ENCODE results near the gene ZNF691.
"Not testable (repeated sequence)": the region's sequence is repeated elsewhere in the genome, so short reads cannot be mapped to it uniquely, and the experiment has no call there.

The ZNF691 gene, protein sequence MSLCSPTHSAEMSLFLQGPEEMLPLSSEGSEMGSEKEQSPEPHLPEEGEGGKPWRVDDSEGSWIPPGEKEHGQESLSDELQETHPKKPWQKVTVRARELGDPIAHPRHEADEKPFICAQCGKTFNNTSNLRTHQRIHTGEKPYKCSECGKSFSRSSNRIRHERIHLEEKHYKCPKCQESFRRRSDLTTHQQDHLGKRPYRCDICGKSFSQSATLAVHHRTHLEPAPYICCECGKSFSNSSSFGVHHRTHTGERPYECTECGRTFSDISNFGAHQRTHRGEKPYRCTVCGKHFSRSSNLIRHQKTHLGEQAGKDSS
- 0.62 to 5.1 reads per million in 2 donors for total RNA-seq

DNA sequence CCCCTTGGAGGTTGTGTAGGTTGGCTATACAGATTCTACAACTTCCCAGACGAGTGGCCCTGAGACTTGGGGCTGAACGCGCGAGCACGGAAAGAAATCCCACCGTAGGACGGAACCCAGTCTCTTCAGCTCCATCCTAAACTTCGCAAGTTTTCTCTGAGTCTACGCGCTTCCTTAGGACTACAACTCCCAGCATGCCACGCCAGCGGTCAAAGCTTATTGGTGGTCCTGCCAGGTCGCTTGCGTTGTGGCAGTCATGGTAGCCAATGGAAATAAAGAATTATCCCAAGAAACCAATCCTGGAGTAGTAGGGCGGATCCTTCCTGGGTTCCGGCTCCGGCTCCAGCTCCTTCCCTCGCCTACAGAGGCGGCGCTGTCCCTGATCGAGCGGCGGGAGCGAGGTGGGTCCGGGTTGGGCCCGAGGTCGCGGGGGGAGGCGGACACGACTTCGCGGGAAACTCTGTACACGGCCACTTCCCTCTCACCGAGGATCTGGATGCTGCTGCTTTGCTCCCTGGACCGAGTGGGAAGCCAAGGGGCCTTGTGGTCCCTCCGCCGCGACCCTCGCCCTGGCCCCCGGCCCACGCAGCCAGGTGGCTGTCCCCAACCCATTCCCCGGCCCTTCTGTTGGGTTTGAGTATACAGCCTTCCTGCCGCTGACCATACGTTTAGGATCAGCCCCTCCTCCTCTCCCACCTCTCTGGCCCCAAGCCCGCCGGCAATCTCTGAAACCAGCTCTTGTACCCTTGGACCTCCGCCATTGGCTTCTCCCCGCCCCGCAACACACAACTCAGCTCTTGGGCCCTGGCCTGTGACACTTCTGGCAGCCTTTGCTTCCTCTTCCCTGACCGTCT is at the start of gene ZNF691:
ZNF691 (plus strand) TSS at position 357 of the 854 bp plus-strand sequence. CDS start 3,046 bp downstream, outside the sequence.
- peak; percentile 67 to 98 (median 86) for DNase-seq

DNA sequence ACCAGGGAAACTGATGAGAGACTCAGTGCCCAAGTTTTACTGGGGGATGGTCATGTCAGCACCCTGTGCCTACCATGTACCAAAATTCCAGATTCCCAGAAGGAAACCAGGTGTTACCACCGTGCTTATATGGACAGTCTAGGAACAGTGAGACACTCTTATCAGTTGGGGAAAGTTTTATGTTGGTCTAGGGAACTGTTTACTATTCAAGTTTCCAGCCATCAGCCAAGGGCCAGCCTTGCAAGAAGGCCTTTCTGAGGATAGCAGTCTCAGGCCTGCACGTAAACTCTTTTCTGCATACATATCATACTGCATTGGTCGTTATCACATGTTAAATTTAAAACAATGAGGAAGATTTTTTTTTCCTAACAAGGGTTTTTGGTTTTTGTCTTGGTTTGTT is 49.0 kb upstream of the ZNF691 start:
- DNase-seq = no peak

DNA sequence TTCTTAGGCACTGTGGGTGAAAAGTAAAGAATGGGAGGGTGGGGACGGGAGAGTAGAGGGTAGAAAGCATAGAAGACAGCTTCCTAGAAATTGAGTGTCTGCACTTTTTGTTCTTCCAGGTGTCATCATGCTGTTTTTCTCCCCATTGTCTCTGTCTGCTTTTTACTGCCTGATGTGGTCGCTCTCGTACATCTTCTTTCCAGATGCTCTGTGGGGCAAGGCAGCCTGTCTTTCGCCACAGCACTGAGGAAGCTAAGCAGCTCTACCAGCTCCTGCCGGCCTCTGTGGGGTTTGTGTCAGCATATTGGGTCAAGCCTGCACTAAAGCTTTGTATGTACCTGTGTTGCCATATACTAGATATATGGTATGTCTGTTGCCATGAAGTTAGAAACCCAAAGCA is 48.4 kb upstream of the ZNF691 start:
- no peak for DNase-seq

DNA sequence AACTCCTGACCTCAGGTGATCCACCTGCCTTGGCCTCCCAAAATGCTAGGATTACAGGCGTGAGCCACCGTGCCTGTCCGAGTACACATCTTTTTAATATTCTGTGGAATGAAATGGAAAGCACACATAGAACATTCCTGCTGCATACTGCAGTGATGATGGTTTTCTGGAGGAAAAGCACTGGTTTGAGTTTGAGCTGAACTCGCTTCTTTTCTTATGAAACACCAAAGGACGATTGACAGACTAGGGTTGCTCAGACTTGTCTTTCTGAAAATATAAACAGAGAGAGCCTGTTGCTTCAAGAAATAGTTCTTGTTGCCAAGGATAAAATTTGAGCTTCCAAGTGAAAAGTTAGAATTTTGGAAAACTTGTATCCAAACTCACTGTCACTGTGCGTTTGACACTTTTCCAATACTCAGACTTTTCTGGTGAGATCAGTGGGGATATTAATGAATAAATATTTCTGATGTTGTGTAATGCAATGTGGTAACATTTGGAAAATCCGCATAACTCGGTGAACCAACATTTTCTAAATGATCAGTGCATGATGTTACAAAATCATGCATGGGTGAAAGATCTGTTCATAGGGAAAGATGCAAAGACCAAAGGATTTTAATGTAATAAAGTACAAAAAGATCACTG is 44.5 kb upstream of the ZNF691 start:
- DNase-seq = no peak

DNA sequence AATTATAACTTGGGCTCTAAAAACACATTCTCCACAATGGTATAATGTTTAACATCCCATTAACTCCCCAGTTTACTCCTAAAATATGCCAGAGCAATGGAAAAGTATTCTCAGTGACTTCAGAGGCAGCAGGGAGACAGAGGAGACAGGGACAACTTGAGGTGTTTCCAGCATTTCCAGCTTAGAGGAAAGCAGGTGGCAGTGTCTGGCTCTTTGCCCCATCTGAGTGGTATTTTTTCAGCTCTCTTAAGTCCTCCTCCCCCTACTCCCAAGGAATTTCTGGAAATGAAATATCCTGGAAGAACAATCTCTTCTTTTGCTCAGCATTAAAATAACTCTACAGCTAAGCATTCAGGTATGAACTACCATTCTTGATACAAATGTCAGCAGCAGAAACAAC is 40.2 kb upstream of the ZNF691 start:
- DNase-seq = no peak

DNA sequence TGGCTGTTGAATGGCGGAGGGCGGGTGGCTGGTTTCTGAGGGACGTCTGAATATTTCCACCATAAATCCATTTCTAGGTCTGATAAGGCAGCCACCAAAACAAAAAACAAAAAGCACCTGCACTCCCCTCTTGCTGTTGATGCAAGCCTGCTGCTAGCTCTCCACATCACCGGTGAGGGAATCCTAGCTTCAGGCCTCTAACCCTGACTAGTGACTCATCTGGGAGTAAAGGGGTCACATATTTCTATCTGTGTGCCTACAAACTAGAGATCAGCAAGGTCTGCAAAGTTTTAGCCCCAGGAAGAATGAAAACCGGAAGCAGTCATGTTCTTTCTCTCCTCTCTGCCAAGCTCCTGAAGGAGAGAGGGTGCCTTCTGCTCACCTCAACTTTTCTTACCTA is 39.8 kb upstream of the ZNF691 start:
- DNase-seq = no peak

DNA sequence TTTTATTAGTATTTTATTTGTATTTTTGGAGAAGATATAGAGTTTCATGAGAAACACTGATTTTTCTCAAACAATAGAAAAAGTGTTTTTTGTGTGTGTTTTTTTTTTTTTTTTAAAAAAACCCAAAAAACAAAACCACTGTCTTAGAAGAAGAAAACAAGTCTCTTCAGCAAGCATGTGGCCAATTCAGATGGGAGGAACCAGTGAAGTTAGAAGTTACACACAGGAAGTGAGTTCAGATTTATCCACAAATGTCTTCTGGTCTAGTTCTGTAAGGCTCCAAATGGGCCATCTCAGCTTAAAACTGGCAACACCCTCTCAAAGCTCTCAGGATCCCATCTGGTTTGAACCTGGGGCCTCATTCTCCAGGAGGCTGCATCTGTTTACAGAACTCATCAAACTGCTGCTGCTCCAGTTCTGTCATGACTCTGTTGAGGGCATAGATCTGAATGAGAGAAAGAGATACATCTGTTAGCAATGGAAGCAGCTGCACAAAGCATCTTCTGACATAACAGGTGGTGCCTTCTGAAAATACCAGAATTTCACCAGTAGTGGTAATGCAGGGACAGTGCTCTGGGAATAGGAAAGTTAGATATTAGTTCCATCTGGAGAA is 39.3 kb upstream of the ZNF691 start:
- DNase-seq = peak in 1 of 5 experiments; percentile 43

DNA sequence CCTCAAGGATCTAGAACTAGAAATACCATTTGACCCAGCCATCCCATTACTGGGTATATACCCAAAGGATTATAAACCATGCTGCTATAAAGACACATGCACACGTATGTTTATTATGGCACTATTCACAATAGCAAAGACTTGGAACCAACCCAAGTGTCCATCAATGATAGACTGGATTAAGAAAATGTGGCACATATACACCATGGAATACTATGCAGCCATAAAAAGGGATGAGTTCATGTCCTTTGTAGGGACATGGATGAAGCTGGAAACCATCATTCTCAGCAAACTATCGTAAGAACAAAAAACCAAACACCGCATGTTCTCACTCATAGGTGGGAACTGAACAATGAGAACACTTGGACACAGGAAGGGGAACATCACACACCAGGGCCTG is 31.6 kb upstream of the ZNF691 start:
- DNase-seq = not testable (repeated sequence)

DNA sequence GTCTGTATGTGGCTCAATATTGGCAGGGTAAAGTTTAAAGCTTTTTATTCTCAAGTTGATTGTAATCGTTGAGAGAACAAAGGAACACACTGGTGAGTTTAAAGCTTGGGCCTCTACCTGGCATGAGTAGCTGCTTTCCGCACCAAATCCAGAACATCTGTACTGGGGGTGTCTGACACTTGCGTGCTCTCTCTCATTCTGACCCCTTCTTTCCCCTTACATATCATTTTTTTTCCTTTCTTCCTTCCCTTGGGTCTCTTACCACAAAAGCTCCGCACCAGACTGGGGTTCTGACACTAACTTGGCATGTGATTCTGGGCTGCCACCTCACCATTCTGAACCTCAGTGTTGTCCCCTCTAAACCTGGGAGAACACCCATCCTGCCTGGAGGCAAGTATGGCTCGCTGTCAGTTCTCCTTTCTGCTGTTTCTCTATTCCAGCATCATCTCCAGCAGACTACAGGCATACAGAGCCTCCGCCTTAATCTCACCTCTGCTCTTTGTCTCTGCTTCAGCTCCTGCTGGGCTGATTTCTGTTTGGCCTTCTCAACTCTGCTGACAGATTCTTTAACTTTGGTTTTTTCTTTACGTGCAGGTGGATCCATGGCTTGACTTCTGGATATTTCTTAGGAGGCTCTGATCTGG is 30.4 kb upstream of the ZNF691 start:
- peak in 1 of 5 experiments; percentile 3 for DNase-seq

DNA sequence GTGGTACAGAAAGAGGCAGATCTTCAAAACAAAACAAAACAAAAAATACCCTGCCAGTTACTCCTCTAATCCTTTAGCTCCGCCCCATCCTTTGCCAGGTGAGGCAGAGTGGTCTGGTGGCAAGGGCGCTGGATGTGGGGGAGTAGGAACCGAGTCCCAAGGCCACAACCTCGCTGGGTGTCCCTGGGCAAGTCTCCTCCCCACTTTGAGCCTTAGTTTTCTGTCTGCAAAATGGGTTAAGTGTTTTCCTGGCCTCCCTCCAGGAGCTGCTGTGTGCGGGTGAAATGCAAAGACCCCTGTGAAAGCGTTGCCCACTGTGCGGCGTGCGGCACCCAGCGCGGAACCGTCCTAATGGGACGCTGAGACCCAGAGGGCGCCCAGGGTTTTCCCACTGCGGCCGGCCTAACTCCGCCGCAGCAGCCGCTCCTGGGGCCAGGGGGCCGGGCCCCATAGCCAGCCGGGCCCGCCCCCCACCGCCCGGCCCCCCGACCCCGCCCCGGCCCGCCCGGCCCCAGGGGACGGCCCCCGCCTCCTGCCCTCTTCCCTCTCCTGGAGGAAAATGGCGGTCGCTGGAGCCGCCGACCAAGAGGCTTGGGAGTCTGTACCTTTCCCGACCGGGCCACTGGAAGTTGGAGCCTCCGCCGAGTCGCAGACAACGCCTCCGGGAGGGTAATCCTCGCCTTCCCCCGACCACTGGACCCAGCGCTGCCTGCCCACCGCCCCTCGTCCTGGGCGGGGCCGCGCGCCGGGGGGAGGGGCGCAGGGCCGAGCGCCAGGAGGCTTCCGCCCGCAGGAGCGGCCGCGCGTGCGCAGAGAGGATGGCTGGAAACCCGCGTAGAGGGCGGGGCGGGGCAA is 29.6 kb upstream of the ZNF691 start, which contains the start of the genes ERMAP and SVBP:
ERMAP (plus strand) TSS at position 538 of the 855 bp plus-strand sequence. CDS start 13,327 bp downstream, outside the sequence.
SVBP (minus strand) TSS at position 813 of the 855 bp plus-strand sequence. CDS start 853 bp downstream, outside the sequence.
- DNase-seq = peak; percentile 89 to 96 (median 92)

DNA sequence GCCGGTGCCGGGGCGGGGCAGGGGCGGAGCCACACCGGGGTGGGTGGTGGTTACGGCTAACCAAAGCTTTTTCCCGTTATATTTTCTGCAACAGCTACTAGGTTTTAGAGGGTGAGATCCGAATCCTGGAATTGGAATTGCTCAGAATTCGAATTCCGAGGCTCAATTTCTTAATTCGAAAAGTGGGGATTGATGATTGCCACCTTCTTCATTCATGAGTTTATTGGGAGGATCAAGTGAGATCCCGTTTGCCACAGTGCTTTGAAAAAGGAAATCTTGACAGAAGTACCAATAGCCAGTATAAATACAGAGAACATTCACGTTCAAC is 29.0 kb upstream of the ZNF691 start:
- DNase-seq = no peak

DNA sequence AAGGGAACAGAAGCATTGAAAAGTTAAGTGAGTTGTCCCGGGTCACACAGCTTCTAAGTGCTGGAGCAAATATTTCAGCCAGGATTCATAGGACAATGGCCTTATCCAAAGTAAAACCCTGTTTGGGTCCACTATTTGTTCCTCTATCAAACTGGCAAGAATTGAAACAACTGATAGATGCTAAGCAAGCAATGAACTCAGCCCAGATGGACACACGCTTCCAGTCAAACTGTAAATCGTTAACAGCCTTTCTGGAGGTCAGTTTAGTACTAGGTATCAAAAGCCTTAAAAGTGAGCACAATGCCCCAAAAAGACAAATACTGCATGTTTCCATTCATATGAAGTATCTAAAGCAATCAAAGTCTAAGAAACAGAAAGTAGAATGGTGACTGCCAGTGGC is 28.4 kb upstream of the ZNF691 start:
- DNase-seq = no peak

DNA sequence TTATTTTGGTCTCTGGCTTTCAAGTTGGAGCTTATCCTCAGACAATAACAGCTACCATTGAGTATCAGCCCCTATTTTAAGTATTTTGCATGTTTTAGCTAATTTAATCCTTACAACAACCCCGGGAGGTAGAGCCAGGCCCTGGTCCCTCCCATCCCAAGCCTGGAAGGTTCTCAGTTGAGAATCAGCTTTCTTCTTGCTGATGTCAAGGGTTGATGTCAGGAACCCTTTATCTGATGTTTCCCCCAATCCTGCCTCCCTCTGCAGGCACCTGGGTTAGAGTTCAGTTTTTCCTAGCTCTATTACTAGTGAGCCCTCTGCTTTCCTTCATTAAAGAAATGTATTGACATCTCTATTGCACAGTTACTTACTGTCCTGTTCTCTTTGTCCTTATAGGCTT is 25.6 kb upstream of the ZNF691 start:
- DNase-seq = no peak

DNA sequence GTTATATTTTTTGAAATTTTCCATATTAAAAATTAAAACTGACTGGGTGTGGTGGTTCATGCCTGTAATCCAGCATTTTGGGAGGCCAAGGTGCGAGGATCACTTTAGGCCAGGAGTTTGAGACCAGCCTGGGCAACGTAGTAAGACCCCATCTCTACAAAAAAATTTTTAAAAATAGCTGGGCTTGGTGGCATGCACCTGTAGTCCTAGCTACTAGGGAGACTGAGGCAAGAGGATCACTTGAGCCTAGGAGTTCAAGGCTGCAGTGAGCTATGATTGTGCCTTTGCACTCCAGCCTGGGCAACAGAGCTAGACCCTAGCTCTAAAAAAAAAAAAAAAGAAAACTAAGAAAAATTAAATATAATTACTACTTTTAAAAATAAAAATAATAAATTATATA is 24.7 kb upstream of the ZNF691 start:
- DNase-seq = no peak

DNA sequence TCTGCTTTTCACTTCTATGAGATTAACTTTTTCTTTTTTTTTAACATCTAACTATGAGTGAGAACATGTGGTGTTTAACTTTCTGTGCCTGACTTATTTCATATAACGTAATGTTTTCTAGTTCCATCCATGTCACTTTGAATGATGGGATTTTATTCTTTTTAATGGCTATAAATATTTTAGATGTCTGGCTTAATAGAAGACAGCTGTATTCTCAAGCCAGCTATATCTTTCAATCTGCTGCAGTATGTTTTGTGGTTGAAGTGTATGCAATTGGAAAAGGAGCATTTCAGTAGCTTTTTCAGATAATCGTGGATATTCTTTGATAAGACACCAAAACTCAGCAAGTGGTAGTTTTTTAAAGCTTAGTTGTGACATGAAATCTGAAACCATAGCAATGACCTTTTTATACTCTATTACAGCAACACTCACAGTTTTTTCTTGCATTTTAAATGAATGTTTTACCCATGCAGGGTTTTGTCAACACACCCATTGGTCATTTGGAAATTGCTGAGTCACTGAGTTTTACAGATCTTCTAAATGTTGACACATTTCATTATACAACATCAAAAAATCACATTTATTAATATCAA is 23.5 kb upstream of the ZNF691 start:
- DNase-seq = peak in 1 of 5 experiments; percentile 11

DNA sequence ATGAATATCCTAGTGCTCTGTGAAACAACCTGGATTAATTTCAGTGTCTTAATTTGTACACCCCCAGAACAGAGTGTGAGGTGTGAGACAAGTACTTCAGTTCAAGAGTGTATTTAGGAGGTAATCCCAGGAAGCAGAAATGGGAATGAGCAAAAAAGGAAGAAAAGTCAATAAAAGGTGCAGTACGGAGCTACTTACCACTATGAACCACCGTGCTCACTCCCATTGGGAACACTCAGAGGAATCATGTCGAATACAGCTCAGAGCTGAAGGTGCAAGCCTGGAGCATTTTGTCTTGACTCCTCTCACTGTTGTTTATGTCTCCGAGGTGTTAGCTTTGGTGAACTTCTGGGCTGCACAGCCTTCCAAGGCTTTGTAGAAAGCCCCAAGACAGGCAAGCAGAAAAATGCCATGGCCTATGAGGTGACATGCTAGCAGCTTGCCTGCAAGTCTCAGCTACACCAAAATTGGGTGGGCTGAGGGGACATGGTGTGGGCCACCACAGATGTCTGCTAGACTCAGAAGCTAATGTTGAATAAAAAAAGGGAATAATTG is 21.9 kb upstream of the ZNF691 start:
- DNase-seq = no peak

DNA sequence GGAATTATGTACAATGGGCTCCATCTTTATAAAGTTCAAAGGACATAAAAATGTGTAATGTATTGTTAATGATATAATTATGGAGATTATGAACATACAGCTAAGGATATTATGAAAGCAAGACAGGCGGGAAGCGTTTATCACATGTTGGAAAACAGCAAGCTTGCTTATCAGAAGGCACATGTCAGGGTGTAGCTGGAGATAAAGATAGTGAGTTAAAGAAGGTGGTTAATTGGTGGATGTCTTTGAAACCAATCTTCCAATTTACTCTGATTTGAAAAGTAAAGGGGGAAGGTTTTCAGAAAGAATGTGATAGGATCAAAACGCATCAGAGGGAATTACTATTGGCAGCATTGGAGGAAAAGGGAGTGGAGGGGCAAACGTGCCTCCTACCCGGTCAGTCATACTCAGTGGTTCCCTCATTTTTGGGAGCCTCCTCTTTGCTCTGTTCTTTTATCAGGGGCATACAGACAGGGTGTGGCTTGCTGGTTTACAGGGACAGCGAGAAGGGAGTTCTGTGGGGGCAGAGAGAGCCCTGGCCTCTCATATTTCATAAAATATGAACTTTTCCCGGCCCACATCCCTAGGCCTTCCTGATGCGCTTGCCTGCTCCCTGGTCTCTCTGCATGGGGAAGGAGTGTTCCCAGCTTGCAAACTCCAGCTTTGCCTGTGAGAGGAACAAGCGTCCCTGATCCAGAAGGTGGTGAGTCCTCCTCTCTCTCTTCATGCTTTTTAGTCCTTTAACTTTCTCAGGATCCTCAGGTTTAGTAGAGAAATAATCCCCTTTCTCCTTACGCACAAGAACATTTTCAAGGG is 21.2 kb upstream of the ZNF691 start:
- DNase-seq = no peak

DNA sequence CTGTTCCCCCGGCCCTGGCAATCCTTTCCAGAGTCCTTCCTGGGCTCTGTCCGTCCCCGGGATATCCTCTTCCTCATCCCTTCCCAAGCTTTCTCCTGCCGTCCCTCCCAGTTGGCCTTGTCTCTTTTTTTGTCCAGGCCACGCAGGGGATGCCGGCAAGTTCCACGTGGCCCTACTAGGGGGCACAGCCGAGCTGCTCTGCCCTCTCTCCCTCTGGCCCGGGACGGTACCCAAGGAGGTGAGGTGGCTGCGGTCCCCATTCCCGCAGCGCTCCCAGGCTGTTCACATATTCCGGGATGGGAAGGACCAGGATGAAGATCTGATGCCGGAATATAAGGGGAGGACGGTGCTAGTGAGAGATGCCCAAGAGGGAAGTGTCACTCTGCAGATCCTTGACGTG is 15.8 kb upstream of the ZNF691 start:
- no peak for DNase-seq

DNA sequence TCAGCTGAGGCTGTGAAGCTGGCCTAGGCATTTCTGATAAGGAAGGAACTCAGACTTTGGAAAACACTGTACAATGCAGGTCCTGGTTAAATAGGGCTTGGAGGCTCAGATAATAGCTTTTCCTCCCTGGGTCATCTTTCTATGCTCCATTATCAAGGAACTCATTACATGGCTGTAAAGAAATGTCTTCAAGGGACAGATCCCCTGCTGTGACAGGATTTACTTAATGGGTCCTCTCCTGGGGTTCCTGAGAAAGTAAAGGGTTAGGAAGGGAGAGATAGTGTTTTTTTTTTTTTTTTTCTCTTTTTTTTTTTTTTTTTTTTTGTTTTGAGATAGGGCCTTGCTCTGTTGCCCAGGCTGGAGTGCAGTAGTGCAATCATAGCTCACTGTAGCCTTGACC is 15.1 kb upstream of the ZNF691 start:
- DNase-seq = no peak

Measured in T-helper 2 cell (primary cell).